KMS-11 (cell line): ENCODE results near the gene KCNQ1.
A peak's percentile ranks its signal among the peaks of the same experiment; 100 is the strongest.

ENCODE experiments used
- H2AFZ ChIP-seq: fragments of 200-600 bp; sonication (generic); 2 replicates; pipeline ENCODE4 v1.6.1; 2016; ENCODE audit warnings: antibody characterized with exemption, mixed run types, low read depth
- H3K27ac ChIP-seq: fragments of 200-600 bp; sonication (generic); 2 replicates; pipeline ENCODE4 v1.6.1; 2016; ENCODE audit warnings: mild to moderate bottlenecking, mixed run types
- H3K27me3 ChIP-seq: fragments of 200-600 bp; sonication (generic); 2 replicates; pipeline ENCODE4 v1.6.1; 2017; ENCODE audit warnings: mild to moderate bottlenecking, low read depth, mixed run types, moderate library complexity; ENCODE audit not compliant: insufficient read depth
- H3K36me3 ChIP-seq: fragments of 200-600 bp; sonication (generic); 2 replicates; pipeline ENCODE4 v1.6.1; 2017; ENCODE audit warnings: mild to moderate bottlenecking, mixed run types; ENCODE audit not compliant: insufficient read depth
- H3K4me1 ChIP-seq: fragments of 200-600 bp; sonication (generic); 2 replicates; pipeline ENCODE4 v1.6.1; 2016; ENCODE audit warnings: mild to moderate bottlenecking, low read depth, mixed run types; ENCODE audit not compliant: poor library complexity, severe bottlenecking
- H3K4me2 ChIP-seq: fragments of 200-600 bp; sonication (generic); 2 replicates; pipeline ENCODE4 v1.7.0; 2016; ENCODE audit warnings: mild to moderate bottlenecking, mixed run types
- H3K4me3 ChIP-seq: fragments of 200-600 bp; sonication (generic); IDR thresholded peaks from 2 replicates; pipeline ENCODE4 v1.6.1; 2017; ENCODE audit warnings: low read depth, low read length, mixed read lengths; ENCODE audit not compliant: insufficient read depth
- H3K79me2 ChIP-seq: fragments of 200-600 bp; sonication (generic); 2 replicates; pipeline ENCODE4 v1.6.1; 2016; ENCODE audit warnings: low read depth, mixed run types; ENCODE audit not compliant: insufficient read depth
- H3K9ac ChIP-seq: fragments of 200-600 bp; sonication (generic); 2 replicates; pipeline ENCODE4 v1.6.1; 2016; ENCODE audit warnings: mild to moderate bottlenecking, mixed run types
- H4K20me1 ChIP-seq: fragments of 200-600 bp; sonication (generic); 2 replicates; pipeline ENCODE4 v1.6.1; 2016; ENCODE audit warnings: mild to moderate bottlenecking, mixed run types; ENCODE audit not compliant: insufficient read depth
- TF ChIP-seq, protein P1 (sequence below): fragments of 200-600 bp; sonication (generic); conservative IDR thresholded peaks from 2 replicates; pipeline ENCODE4 v1.6.1; 2017; ENCODE audit warnings: low read depth, mild to moderate bottlenecking, antibody characterized with exemption, low read length, moderate library complexity, mixed read lengths

KCNQ1 gene

DNA sequence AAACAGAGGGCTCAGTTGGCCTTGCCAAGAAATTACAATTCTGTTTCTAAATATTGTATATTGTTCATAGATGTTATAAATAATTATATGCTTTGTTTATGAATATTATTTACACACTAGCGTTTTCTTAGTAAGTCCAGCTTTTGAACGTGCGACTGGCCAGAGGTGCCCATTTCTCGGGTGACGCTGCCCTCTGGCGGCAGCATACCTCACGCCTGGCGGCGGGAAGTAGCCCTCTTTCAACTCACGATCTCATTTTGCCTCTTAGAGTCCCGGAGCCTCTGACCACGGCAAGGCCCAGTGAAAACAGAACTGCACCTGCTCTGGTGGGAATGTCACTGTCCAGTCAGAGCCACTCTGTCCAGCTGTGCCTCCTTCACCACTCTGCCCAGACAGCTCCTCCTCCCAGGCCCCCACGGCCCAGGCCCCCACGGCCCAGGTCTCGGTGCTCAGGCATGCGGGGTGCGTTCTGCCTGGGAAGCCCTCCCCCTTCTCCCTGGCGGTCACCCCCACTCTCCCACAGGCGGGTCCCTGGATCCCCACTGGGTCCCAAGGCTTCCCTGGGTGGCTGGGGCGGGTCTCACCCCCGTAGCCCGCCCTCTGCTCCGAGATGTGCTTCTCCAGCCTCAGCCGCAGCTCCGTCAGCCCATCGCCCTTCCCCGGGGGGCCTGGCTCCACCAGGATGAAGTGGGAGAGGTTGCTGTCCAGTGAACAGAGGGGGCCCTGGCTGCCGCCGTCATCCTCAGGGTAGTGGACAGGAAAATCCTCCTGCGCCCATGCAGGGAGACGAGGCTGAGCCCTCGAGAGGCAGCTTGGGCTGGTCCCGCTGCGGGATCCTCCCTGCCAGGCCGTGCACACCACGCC, 24.9 kb upstream of the KCNQ1 start:
- TF ChIP-seq, protein P1, sequence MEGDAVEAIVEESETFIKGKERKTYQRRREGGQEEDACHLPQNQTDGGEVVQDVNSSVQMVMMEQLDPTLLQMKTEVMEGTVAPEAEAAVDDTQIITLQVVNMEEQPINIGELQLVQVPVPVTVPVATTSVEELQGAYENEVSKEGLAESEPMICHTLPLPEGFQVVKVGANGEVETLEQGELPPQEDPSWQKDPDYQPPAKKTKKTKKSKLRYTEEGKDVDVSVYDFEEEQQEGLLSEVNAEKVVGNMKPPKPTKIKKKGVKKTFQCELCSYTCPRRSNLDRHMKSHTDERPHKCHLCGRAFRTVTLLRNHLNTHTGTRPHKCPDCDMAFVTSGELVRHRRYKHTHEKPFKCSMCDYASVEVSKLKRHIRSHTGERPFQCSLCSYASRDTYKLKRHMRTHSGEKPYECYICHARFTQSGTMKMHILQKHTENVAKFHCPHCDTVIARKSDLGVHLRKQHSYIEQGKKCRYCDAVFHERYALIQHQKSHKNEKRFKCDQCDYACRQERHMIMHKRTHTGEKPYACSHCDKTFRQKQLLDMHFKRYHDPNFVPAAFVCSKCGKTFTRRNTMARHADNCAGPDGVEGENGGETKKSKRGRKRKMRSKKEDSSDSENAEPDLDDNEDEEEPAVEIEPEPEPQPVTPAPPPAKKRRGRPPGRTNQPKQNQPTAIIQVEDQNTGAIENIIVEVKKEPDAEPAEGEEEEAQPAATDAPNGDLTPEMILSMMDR = peak; percentile 68
- H3K4me2 ChIP-seq = no peak overlapping the region; the same call in 1 of the 2 replicates
- H4K20me1 ChIP-seq = no peaks in the 10 kb centered on the region
- H3K4me3 ChIP-seq = no peak overlapping the region
- H3K4me1 ChIP-seq = no peaks in the 10 kb centered on the region
- H3K36me3 ChIP-seq = no peaks in the 10 kb centered on the region
- no peaks in the 10 kb centered on the region for H3K79me2 ChIP-seq
- H3K9ac ChIP-seq = no peak overlapping the region
- H2AFZ ChIP-seq = peak overlapping the region; percentile 30; the same call in 1 of the 2 replicates
- peaks cover 70% of the 10 kb centered on the region for H3K27me3 ChIP-seq
- no peak overlapping the region for H3K27ac ChIP-seq

- Histone ChIP-seq H3K9ac (no peak overlapping the region), H3K4me1 (no peaks in the 10 kb centered on the region), H3K36me3 (no peaks in the 10 kb centered on the region), H3K4me2 (no peak overlapping the region; the same call in 1 of the 2 replicates), H3K79me2 (no peaks in the 10 kb centered on the region), H4K20me1 (no peaks in the 10 kb centered on the region), H3K27me3 (peaks cover 63% of the 10 kb centered on the region), H2AFZ (peak overlapping the region; percentile 30; the same call in 1 of the 2 replicates), H3K4me3 (no peak overlapping the region), H3K27ac (no peak overlapping the region)
- TF ChIP-seq, protein P1 = peak; percentile 79
Observed at GRCh38 chr11:2420502-2421225, 24.1 kb upstream of the KCNQ1 start.

DNA sequence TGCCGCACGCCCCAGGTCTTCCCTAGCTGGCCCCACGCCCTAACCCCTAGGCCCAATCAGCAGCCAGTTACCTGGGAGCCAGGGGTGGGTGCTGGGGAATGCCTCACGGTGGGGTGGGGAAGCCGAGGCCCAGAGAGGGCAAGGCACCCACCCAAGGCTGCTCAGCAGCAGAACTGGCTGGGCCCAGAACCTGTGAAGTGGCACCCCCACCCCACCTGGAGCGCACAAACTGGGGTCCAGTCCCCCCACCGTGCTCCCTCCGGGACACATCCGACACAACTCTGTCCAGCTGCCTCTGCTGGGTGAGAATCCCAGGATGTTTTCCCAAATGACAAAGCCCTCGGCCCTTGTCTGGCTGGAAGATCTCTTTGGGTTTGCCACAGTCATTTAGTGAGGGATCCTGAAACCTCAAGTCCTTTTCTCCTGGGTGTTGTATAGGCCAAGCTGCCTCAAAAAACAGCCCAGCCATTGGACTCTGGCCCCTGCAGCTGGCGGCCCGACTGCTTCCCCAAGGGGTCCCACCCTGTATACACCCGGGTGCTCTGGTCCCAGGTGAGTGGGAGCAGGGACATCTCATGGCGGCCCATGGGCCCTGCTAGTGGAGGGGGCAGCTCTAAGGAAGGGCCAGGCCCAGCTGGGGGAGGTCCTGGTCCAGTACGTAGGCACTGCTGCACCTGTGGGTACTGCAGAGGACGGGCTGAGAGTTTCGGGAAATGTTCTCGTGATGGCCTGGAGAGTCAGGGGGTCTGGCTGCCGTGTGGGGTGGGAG, 23.4 kb upstream of the KCNQ1 start:
- H3K27ac ChIP-seq = no peak overlapping the region
- peaks cover 61% of the 10 kb centered on the region for H3K27me3 ChIP-seq
- H3K9ac ChIP-seq = no peak overlapping the region
- TF ChIP-seq, protein P1 = no peak
- no peaks in the 10 kb centered on the region for H3K36me3 ChIP-seq
- H3K4me1 ChIP-seq = no peaks in the 10 kb centered on the region
- H3K4me3 ChIP-seq = no peak overlapping the region
- H3K79me2 ChIP-seq = no peaks in the 10 kb centered on the region
- H3K4me2 ChIP-seq = no peak overlapping the region
- no peaks in the 10 kb centered on the region for H4K20me1 ChIP-seq
- no peak overlapping the region for H2AFZ ChIP-seq

DNA sequence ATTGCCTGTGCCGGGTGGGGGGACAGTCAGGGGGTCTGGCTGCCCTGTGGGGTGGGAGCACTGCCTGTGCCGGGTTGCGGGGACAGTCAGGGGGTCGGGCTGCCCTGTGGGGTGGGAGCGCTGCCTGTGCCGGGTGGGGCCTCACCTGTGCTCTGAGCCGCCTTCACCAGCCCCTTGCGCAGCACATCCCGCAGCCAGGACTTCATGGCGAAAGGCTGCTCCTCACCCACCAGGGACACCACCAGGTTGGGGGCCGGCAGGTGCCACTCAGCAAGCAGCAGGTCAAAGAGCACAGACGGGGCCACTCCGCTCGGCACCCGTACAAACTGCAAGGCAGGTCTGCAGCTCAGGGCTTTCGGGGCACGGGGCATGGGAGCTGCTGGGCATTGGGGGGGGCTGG, 22.8 kb upstream of the KCNQ1 start:
- no peak overlapping the region for H3K4me3 ChIP-seq
- peaks cover 55% of the 10 kb centered on the region for H3K27me3 ChIP-seq
- TF ChIP-seq, protein P1 = no peak

More for the DNA sequence above, 22.8 kb upstream of the KCNQ1 start:
- no peaks in the 10 kb centered on the region for H3K36me3 ChIP-seq
- no peak overlapping the region for H2AFZ ChIP-seq
- no peak overlapping the region for H3K9ac ChIP-seq
- no peaks in the 10 kb centered on the region for H4K20me1 ChIP-seq
- no peaks in the 10 kb centered on the region for H3K79me2 ChIP-seq
- no peak overlapping the region for H3K4me2 ChIP-seq
- no peaks in the 10 kb centered on the region for H3K4me1 ChIP-seq
- H3K27ac ChIP-seq = no peak overlapping the region
